NCI-H345 treated with DMSO at 0.1 percent for 48 hours (cell line): ENCODE data around the gene AUTS2.

Source experiments
- DNase-seq: peaks from one replicate; lab custom pipeline; 2025; ENCODE audit not compliant: unreplicated experiment; lab: John Stamatoyannopoulos, UW

Gene AUTS2

DNA sequence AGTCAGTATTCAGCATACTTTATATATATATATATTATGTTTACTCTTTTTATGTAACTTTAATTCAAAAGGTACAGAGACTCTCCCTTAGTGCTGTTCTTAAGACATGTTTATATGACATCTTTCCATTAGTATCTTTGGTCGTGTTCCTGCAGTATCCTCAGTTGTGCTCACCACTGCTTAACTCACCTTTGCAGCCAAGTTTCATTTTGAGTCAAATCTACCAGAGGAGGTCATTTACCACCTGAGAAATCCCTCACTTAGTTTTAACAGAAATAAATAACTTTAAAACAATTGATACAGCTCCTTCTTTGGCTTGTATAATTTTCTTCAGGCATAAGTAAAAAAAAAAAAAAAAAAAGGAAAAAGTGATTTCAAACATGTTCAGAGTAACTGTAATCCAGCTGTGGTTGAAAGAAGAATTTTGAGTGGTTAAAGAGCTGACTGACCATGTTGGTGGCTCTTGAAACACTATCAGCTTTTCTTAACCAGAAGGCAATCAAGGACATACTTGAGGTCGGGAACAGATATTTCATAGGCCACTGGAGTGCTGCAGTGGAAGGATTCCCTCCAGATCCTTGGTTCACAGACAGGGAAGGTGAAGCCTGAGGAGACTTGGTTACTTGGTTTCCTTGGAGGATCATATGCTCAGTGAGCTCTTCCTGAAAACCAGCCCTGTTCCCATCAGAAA lies 116.8 kb downstream of the AUTS2 start:
- DNase-seq: no peak

DNA sequence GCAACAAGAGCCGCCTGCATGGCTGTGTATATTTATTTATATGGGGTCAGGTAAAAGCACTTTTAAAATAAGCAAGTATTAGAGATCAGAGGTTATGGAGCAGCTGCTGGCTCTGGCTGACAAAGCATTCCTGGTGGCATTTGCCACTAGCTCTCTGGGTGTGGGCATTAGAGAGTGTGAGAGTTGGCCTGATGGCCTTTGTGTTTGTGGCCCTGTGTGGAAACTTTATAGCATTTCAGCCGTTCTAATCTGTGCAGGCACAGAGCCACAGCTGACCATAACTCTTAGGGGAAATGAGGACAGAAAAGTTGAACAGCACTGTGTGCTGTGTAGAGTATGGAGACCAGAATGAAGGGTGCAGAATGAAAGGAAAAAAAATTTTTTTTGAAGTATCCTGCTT lies 118.9 kb downstream of the AUTS2 start:
- no peak for DNase-seq

DNA sequence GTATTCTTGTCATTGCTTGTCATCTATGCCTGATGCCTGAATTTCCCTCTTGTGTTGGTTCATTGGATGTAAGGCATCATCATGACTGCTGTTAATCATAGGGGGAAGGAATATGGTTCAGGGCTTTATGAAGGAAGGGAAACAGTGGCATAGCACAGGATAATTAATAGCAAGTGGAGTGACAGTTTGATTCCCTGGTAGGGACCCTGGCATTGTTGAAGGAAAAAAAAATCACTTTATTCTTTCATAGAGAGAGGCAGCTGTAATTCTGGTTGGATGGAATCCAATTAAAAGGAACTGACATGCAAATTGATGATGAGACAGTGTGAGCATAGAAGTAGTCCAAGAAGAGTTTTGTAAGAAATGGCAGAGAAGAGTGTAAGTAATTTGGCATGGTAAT lies 121.4 kb downstream of the AUTS2 start:
- DNase-seq: no peak

DNA sequence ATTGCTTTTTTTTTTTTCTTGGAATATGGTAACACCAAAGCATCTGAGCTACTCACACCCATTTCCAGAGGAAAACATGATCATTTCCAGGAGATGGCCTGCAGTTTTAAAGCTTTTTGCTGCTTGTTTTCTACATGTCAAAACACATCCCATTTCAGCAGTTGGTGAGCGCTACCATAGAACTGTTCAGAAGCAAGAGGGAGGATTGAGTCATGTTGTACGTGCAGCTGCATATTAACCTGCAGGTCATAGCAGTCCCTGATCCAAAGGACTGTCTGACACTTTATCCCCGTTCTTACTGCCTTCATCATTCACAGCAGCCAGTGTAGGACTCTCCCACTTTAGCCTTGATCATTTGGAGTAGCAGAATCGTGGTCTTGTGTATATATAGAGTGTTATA lies 124.6 kb downstream of the AUTS2 start:
- DNase-seq: no peak

DNA sequence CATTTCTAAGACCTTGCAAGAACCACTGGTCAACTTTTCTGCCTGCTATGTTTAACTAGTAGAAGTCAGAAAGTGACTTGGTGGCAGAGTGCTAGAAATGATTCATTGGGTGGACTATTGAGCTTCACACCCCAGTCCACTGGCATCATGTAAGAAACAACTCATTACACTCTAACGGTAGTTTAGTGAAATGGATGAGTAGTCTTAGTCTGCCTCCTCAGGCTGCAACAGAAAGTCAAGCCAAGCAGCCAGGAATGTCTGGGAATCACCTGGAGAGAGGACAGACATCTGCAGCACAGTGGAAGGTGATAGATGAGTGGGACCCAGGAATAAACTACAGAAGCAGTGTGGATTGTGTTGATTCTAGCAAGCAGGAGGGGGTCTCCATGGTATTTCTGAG lies 125.4 kb downstream of the AUTS2 start:
- DNase-seq: no peak

DNA sequence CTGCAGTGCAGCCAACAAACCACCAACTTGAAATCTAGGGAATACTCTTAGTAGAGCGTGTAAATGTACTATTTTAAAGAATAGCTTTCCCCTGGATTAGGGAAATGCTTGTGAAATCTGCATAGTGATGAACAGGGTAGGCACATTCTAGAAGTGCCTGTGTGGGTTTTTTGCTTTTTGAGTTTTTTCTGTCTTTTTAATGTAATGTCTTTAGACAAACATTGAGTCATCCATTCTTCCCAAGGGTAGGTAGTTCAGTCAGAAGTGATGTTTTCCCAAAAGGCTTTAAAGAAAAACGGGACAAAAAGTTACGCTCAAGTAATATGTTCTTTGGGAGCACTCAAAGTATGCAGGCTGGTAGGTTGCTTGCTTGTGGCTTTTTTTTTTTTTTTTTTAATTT lies 130.0 kb downstream of the AUTS2 start:
- no peak for DNase-seq

DNA sequence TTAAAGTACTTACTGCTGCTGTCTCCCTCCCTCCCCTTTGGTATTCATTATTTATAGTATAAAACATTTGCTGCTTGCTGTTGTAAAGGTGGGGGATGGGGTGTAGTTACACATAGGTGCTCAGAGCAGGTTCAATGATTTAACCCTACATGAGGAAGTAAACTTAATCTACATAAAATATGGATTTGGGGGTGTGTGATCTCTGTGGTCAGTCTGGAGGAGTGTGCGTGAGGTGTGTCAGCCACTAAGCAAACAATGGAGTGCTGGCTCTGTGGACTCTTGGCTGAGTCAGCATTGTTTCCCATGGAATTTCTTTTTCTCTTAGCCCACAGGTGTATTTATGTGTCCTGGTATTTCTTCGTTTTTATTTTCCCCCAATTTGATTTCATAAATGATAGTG lies 133.9 kb downstream of the AUTS2 start:
- DNase-seq: no peak

DNA sequence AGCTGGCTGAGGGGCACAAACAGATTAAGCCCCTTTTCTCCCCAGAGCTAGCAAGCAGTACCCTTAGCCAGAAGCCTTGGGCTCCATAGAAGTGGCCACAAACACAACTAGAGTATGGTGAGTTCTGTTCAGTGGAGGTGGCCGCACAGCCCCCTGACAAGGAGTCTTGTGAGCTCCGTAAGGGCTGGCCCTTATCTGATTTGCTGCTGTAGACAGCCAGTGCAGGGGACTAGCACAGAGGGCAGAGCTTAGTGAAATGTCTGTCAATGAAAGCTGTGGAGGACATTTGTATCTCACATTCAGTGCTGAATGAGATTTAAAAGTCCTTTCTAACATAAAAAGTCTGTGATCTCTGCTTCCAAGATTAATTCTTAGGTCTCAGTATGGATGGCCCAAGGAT lies 137.3 kb downstream of the AUTS2 start:
- no peak for DNase-seq

DNA sequence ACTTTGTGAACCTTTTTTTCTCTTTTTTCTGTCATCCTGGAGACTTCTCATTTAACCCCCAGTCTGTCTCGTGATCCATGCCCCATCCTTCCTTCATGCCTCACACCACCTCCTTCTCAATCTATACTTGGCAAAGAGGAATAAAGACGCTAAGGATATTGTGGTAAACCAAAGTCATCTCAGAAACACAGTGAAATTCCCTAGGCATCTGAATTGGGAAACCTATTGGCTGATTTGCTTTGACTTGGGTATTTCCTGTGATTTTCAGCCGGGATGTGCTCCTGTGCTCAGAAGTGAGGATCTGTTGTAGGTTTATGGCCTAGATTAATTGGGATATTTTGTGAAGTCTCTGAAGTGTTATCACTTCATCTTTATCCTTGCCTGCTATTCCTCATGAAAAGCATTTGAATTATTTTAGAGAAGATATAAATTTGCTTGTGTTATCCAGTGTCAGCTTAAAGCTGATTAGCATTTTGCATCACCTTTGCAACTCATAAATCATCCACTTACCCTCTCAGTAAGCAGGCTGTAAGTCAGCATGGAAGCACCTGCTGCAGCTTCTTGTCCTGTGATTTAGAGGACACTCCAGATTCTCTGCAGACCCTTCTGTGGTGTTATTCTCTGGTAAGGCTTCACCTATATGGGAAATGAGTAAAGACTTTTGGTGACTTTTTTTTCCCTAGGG lies 138.0 kb downstream of the AUTS2 start:
- DNase-seq: no peak

DNA sequence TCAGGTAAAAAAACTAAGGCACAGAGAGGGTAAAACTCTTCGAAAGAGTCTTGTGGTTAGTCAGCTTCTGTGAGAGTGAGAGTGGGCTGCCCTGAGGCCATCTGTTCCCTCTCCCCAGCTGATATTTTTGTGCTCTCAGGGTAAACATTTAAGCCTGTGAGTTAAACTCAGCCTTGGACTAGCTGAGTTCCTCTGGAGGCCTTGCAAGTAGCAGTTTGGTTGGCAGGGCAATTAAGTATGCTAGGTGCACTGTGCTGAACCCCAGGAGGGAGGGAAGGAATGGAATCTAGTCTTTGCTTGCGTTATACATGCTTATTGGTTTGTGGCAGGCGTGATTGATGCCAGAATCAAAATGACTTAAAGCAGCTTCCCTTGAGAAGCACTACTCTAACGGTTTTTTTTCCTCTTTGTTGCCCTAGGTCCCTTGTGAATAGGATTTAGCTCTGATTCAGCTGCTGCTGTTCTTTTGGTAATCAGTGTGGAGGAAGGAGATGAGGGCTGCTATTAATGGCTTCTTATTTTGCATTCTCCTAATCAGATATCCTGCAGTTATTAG lies 140.2 kb downstream of the AUTS2 start:
- no peak for DNase-seq

DNA sequence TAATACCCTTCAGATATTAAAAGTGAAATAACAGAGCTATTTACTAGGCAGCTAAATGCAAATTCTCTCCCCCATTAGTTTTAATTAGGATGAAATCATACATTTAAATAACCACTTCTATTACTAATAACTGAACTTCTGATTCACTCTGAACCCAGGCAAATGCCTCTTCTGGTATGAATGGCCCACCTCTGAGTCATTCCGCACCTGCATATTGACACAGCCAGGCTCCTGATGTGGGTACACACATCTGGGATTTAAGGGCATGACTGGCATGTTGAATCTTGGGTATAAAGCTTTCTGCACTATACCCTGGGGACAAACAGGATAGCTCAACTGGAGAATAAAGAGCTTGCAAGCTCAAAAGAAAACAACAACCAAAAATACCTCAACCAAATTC lies 140.9 kb downstream of the AUTS2 start:
- DNase-seq: no peak

DNA sequence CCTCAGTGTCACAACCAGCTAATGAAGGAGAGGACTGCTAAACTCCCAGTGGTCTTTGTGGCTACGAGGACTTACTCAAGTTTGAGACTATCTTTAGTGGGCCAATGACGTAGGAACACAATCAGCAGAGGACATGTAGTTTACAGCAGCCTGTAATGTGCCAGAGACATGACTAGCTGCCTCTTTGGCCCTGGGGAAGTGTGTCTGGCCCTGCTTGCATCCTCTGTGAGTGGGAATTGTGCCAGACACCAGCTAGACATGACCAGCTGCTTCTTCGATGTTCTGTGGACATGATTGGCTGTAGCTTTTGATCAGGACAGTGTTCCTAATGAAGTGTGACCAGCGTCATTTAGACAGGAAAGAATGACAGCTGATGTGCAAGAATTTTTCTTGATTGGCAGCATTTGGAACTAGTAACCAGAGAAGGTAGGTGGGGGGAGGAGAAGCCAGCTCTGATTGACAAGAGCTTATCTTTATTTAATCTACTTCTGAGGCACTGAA lies 141.7 kb downstream of the AUTS2 start:
- DNase-seq: no peak

DNA sequence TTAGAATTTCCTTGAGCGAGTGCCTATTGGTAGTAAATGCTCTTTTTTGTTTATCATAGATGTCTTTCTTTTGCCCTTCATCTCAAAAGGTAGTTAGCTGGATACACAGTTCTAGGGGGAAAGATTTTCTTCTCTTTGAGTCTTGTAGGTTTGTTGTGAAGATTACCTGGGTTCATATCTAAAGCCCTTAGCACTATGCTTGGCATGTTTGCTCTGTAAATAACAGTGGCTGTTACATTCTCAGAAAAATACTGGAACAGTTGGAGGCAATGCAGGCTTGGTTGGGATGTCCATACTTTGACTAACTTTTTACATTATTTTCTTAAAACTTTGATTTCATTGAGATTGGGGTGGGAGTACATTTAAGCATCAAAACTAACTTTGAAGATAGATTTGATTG lies 144.0 kb downstream of the AUTS2 start:
- no peak for DNase-seq

DNA sequence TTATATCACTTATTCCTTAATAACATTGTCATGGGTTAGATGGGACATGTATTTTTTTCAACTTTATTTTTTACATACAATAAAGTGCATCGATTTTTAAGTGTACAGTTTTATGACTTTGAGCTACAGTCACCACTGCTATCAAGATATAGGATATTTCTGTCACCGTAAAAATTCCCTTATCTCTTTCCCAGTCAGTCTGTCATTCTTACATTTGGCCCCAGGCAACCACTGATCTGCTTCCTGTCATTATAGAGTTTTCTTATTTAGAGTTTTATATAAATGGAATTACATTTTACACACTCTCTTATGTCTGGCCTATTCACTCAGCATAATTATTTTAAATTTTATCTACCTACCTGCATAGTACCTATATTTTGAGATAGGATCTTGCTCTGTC lies 145.2 kb downstream of the AUTS2 start:
- DNase-seq: no peak

DNA sequence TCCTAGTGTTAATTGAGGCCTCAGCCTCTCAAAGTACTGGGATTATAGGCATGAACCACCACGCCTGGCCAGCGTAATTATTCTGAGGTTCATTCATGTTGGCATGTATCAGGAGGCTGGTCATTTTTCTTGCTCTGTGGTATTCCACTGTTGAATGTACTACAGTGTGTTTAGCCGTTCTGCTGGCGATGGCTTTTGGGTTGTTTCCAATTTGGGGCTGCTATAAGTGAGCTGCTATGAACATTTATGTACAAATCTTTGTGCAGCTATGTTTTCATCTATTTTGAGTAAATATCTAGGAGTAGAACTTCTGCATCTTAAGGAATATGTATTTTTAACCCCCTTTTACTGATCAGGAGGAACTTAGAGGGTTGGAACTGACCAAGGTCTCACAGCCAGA lies 145.8 kb downstream of the AUTS2 start:
- no peak for DNase-seq

DNA sequence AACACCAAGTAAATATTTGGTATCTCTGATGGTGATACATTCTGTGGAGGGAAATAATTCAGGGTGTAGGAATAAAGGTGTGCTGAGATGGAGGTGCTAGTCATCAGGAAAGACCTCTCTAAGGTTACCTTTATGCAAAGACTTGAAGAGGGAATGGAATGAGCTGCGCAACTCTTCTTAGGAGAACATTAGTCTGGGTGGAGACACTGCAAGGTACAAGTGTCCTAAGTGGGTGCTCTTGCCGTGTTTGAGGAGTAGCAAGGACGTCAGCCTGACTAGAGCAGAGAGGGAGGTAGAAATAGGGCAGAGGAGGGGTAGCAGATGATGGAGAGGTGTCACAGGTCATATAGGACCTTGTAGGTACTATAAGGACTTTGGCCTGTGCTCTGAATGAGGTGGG lies 148.1 kb downstream of the AUTS2 start:
- DNase-seq: no peak

DNA sequence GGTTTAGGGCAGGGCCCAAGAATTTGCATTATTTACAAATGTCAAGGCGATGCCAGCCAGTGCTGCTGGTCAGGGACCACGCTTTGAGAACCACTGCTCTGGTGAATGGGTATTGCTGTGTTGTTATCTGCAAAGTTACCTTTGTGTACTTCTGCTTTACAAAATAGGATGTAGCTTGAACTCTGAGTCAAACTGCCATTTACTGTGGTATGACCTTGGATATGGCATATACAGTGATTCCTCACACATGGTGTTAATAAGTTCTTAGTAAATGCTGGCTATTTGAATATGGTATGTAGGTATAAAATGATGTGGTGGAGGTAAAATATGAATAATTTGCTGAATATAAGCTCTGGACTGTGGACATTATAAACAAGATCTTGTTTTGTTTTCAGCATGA lies 148.9 kb downstream of the AUTS2 start:
- no peak for DNase-seq

DNA sequence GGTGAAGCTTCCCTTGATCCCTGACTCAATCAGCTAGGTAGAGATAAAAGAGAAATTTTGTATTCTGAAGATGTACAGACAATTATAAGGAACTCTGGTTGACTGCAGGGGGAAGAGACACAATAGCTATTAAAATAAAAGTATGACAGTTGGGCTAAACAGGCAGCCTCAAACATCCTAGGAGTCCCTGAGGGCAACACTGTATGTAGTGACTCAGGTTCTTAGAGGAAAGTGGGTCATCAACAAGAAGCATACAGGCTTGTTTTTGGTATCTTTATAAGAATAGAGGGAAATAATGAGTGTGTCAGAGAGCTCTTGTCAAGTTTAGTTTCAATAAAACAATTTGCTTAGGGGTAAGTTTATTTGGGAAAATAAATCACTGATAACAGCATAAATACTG lies 150.3 kb downstream of the AUTS2 start:
- DNase-seq: no peak

DNA sequence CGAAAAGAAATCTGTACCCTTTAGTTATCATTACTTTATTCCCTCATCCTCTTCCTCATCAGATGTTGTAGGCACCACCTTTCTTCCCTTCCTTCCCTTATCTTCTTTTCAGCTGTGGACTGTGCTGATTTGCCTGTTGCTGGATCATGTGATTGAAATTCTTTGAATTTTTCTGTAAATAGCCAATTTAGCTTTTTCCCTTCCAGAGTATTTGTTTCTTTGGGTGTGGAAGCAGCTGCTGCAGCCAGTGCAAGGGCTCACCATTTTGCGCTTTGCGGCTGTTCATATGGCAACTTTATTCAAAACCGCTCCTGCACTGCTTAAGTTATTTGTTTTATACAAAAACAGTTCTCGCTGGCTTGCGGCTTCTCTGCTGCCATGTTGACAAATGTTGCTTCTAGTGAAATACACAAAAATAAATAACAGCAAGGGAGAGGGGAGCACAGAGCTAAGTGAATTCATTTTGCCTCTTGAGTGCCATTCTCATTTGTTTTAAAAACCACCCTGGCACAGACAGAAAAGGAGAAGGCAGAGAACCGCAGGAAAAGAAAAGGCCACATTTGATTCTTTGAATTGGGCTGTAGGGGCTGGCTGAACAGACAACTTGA lies 151.2 kb downstream of the AUTS2 start:
- DNase-seq: no peak

DNA sequence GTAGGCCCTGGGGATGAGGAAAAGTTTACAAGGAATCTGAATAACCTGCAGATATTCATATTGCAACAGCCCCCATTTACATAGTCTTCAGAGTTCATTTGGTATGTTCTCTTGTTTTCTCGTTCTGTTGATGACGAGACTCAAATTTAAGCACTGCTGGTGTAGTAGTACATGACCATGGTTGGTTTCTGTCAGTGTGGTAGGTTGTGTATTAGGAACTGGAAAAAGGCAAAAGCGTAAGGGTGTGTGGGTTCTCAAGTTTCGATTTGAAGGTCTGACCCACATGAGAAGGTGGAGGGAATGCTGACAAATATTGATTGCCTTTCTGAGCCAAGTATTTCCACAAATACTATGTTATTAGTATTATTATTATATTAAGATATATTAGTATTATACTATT lies 151.7 kb downstream of the AUTS2 start:
- no peak for DNase-seq

DNA sequence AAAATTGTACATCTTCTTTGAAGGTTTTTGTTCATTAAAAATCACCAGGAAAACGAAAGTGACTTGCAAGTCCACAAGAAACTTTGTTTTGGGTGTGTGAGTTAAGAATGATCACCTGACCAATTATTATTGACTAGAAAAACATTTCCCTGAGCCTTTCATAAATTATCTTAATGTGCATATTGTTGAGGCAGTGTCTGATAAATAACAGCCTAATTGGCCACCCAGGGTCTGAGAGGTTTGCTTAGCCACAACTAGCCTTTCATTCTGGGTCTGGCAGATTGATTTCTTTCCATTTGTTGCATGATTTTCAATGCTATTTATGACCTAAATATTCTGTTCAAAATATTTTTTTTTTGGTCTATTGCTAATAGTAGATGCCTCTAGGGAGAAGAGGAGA lies 152.8 kb downstream of the AUTS2 start:
- no peak for DNase-seq

DNA sequence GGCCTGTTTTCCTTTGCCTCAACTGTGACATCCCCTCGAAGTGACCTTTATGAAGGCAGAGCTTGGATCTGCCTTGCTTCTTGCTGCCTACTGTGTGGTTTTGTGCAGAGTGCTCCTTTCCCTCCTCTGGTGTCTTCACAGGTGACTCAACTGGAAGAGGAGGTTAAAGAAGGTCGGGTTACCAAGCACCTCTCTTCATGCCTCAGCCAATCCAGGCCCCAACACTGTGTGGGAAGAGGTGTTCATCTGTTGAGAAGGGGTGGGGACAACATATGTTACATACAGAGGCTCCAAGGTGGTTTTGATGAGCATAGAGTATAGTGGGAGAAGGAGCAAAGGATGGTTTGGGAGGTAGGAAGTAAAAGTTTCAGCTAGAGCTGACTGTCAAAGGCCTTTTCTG lies 155.7 kb downstream of the AUTS2 start:
- DNase-seq: no peak
